ENCODE results near the gene LMAN1L.

Gene LMAN1L

GRCh38 chr15:74775894-74776293 lies 36.7 kb upstream of the LMAN1L start:
- H3K4me3 ChIP-seq (ENCODE audit: low read length) = no peak overlapping the region
- no peak overlapping the region for H3K9ac ChIP-seq (ENCODE audit: low read depth, low read length)
- no peaks in the 10 kb centered on the region for H3K9me3 ChIP-seq (replicated peaks; ENCODE audit: low read length)
- H3K36me3 ChIP-seq (ENCODE audit: insufficient read depth, low read length) = no peaks in the 10 kb centered on the region
- H3K4me1 ChIP-seq (ENCODE audit: control insufficient read depth, insufficient read depth, low read length) = no peaks in the 10 kb centered on the region
- peaks cover under 1% of the 10 kb centered on the region for H3K27me3 ChIP-seq (ENCODE audit: control insufficient read depth, insufficient read depth, low read length)
- no peak overlapping the region for H3K4me2 ChIP-seq (ENCODE audit: low read length)

- no peak overlapping the region for H3K4me3 ChIP-seq (ENCODE audit: low read length)
- no peak overlapping the region for H3K9ac ChIP-seq (ENCODE audit: low read depth, low read length)
- H3K36me3 ChIP-seq (ENCODE audit: insufficient read depth, low read length) = no peaks in the 10 kb centered on the region
- H3K9me3 ChIP-seq (replicated peaks; ENCODE audit: low read length) = no peaks in the 10 kb centered on the region
- H3K4me1 ChIP-seq (ENCODE audit: control insufficient read depth, insufficient read depth, low read length) = peaks cover 7% of the 10 kb centered on the region
- H3K4me2 ChIP-seq (ENCODE audit: low read length) = no peak overlapping the region
- H3K27me3 ChIP-seq (ENCODE audit: control insufficient read depth, insufficient read depth, low read length) = no peaks in the 10 kb centered on the region
Observed at GRCh38 chr15:74776821-74777768, 35.5 kb upstream of the LMAN1L start.

- H3K4me3 ChIP-seq (ENCODE audit: low read length) = no peak overlapping the region
- no peaks in the 10 kb centered on the region for H3K27me3 ChIP-seq (ENCODE audit: control insufficient read depth, insufficient read depth, low read length)
- H3K4me2 ChIP-seq (ENCODE audit: low read length) = no peak overlapping the region
- no peak overlapping the region for H3K9ac ChIP-seq (ENCODE audit: low read depth, low read length)
- no peaks in the 10 kb centered on the region for H3K36me3 ChIP-seq (ENCODE audit: insufficient read depth, low read length)
- H3K9me3 ChIP-seq (replicated peaks; ENCODE audit: low read length) = no peaks in the 10 kb centered on the region
- peaks cover 8% of the 10 kb centered on the region for H3K4me1 ChIP-seq (ENCODE audit: control insufficient read depth, insufficient read depth, low read length)
Observed at GRCh38 chr15:74777769-74778598, 34.7 kb upstream of the LMAN1L start.

GRCh38 chr15:74778599-74778970 lies 34.0 kb upstream of the LMAN1L start:
- H3K9me3 ChIP-seq (replicated peaks; ENCODE audit: low read length) = no peaks in the 10 kb centered on the region
- H3K9ac ChIP-seq (ENCODE audit: low read depth, low read length) = no peak overlapping the region
- H3K4me1 ChIP-seq (ENCODE audit: control insufficient read depth, insufficient read depth, low read length) = peaks cover 14% of the 10 kb centered on the region
- H3K4me3 ChIP-seq (ENCODE audit: low read length) = no peak overlapping the region
- H3K4me2 ChIP-seq (ENCODE audit: low read length) = no peak overlapping the region
- H3K27me3 ChIP-seq (ENCODE audit: control insufficient read depth, insufficient read depth, low read length) = no peaks in the 10 kb centered on the region
- no peaks in the 10 kb centered on the region for H3K36me3 ChIP-seq (ENCODE audit: insufficient read depth, low read length)

GRCh38 chr15:74779162-74779648 lies 33.4 kb upstream of the LMAN1L start:
- Histone ChIP-seq H3K4me1 (ENCODE audit: control insufficient read depth, insufficient read depth, low read length) (peaks cover 19% of the 10 kb centered on the region), H3K4me2 (ENCODE audit: low read length) (no peak overlapping the region), H3K4me3 (ENCODE audit: low read length) (no peak overlapping the region), H3K9ac (ENCODE audit: low read depth, low read length) (no peak overlapping the region), H3K9me3 (replicated peaks; ENCODE audit: low read length) (no peaks in the 10 kb centered on the region), H3K27me3 (ENCODE audit: control insufficient read depth, insufficient read depth, low read length) (no peaks in the 10 kb centered on the region), H3K36me3 (ENCODE audit: insufficient read depth, low read length) (no peaks in the 10 kb centered on the region)

- no peaks in the 10 kb centered on the region for H3K9me3 ChIP-seq (replicated peaks; ENCODE audit: low read length)
- peaks cover 27% of the 10 kb centered on the region for H3K4me1 ChIP-seq (ENCODE audit: control insufficient read depth, insufficient read depth, low read length)
- peak overlapping the region; percentile 88 for H3K4me2 ChIP-seq (ENCODE audit: low read length)
- H3K27me3 ChIP-seq (ENCODE audit: control insufficient read depth, insufficient read depth, low read length) = no peaks in the 10 kb centered on the region
- peak overlapping the region; percentile 66 for H3K9ac ChIP-seq (ENCODE audit: low read depth, low read length)
- peak overlapping the region; percentile 75 for H3K4me3 ChIP-seq (ENCODE audit: low read length)
- H3K36me3 ChIP-seq (ENCODE audit: insufficient read depth, low read length) = peaks cover 5% of the 10 kb centered on the region
Observed at GRCh38 chr15:74780523-74781430, 31.9 kb upstream of the LMAN1L start.

GRCh38 chr15:74781431-74782258 lies 31.0 kb upstream of the LMAN1L start, which contains the start of gene CSK:
Gene CSK, plus strand, starts transcription at chr15:74782080. Its CDS starts 16,218 bp downstream, at chr15:74798298.
- Histone ChIP-seq H3K4me1 (ENCODE audit: control insufficient read depth, insufficient read depth, low read length) (peaks cover 27% of the 10 kb centered on the region), H3K4me2 (ENCODE audit: low read length) (peak within 1 kb of the TSS; percentile 88), H3K9ac (ENCODE audit: low read depth, low read length) (peak within 1 kb of the TSS; percentile 92), H3K27me3 (ENCODE audit: control insufficient read depth, insufficient read depth, low read length) (no peaks in the 10 kb centered on the region), H3K4me3 (ENCODE audit: low read length) (peak within 1 kb of the TSS; percentile 75), H3K9me3 (replicated peaks; ENCODE audit: low read length) (no peaks in the 10 kb centered on the region), H3K36me3 (ENCODE audit: insufficient read depth, low read length) (peaks cover 5% of the 10 kb centered on the region)

- no peaks in the 10 kb centered on the region for H3K27me3 ChIP-seq (ENCODE audit: control insufficient read depth, insufficient read depth, low read length)
- H3K9me3 ChIP-seq (replicated peaks; ENCODE audit: low read length) = no peaks in the 10 kb centered on the region
- H3K4me2 ChIP-seq (ENCODE audit: low read length) = peak overlapping the region; percentile 88
- peak overlapping the region; percentile 92 for H3K9ac ChIP-seq (ENCODE audit: low read depth, low read length)
- peak overlapping the region; percentile 75 for H3K4me3 ChIP-seq (ENCODE audit: low read length)
- peaks cover 5% of the 10 kb centered on the region for H3K36me3 ChIP-seq (ENCODE audit: insufficient read depth, low read length)
- peaks cover 30% of the 10 kb centered on the region for H3K4me1 ChIP-seq (ENCODE audit: control insufficient read depth, insufficient read depth, low read length)
Observed at GRCh38 chr15:74782259-74783071, 30.2 kb upstream of the LMAN1L start.

- H3K9me3 ChIP-seq (replicated peaks; ENCODE audit: low read length) = no peaks in the 10 kb centered on the region
- peaks cover 35% of the 10 kb centered on the region for H3K4me1 ChIP-seq (ENCODE audit: control insufficient read depth, insufficient read depth, low read length)
- H3K9ac ChIP-seq (ENCODE audit: low read depth, low read length) = peak overlapping the region; percentile 92
- no peaks in the 10 kb centered on the region for H3K27me3 ChIP-seq (ENCODE audit: control insufficient read depth, insufficient read depth, low read length)
- peaks cover 5% of the 10 kb centered on the region for H3K36me3 ChIP-seq (ENCODE audit: insufficient read depth, low read length)
- peak overlapping the region; percentile 75 for H3K4me3 ChIP-seq (ENCODE audit: low read length)
- H3K4me2 ChIP-seq (ENCODE audit: low read length) = peak overlapping the region; percentile 88
Observed at GRCh38 chr15:74783072-74783807, 29.4 kb upstream of the LMAN1L start.

Data from skeletal muscle satellite cell (primary cell).